A549 (cell line): ENCODE measurements around the gene PPP2R5C. TPM values are rescaled to one million over a fixed set of nuclear protein-coding genes. Genes with fewer than 3 reads are reported as not detected.
A peak's percentile ranks its signal among the peaks of the same experiment; 100 is the strongest.

Experiments
- ATAC-seq, 2 experiments: fragments of 200-7000 bp in 1 of 2; fragments of >200 bp in 1 of 2; cut with Nextera tagmentation in 1 of 2; cut with Tn5 transposase in 1 of 2; 3 replicates each; pipeline versions ENCODE4 v1.8.0 to v1.9.1; 2018 to 2020; ENCODE audit warnings: mild to moderate bottlenecking in 1 of 2, moderate library complexity in 1 of 2
- CTCF ChIA-PET: fragments of 300-600 bp; sonication (Branson Sonifier 250); formaldehyde crosslinking; extraction: SDS; loops from one replicate; lab custom pipeline; 2021; ENCODE audit warnings: antibody characterized with exemption, inconsistent platforms; lab: Yijun Ruan, JAX
- POLR2A ChIA-PET: fragments of 350-600 bp; formaldehyde crosslinking; extraction: SDS; loops from one replicate; lab custom pipeline; 2021; ENCODE audit warnings: antibody characterized with exemption, inconsistent platforms; lab: Yijun Ruan, JAX
- DNase-seq, 2 experiments: peaks; one replicate each; pipeline versions ENCODE4 v3.0.0 to v3.0.0-alpha.2; 2011 to 2016; ENCODE audit warnings: low read depth in 1 of 2, low spot score in 1 of 2
- FAIRE-seq: peaks from 2 replicates; lab custom pipeline; 2011; peaks lifted over from hg19 to GRCh38; lab: Jason Lieb, UNC
- H3K27ac ChIP-seq, 2 experiments: fragments of >200 bp; sonication (Bioruptor Twin); formaldehyde crosslinking; 3 replicates each; pipeline ENCODE4 v1.5.1; 2016 to 2017
- H3K4me1 ChIP-seq: fragments of >200 bp; sonication (Bioruptor Twin); formaldehyde crosslinking; 3 replicates; pipeline ENCODE4 v1.6.1; 2016
- H3K4me2 ChIP-seq: fragments of >200 bp; sonication (Bioruptor Twin); formaldehyde crosslinking; 3 replicates; pipeline ENCODE4 v1.6.1; 2016
- H3K4me3 ChIP-seq: fragments of >200 bp; sonication (Bioruptor Twin); formaldehyde crosslinking; 3 replicates; pipeline ENCODE4 v1.5.1; 2016
- H3K9me3 ChIP-seq: fragments of >200 bp; sonication (Bioruptor Twin); formaldehyde crosslinking; 3 replicates; pipeline ENCODE4 v1.6.1; 2016
- CBX2 ChIP-seq: fragments of 200-600 bp; sonication (generic); IDR thresholded peaks from 2 replicates; pipeline ENCODE4 v1.6.1; 2016; ENCODE audit warnings: low read depth, mild to moderate bottlenecking, borderline replicate concordance
- CEBPB ChIP-seq, 2 experiments: fragments of >200 bp in 1 of 2; sonication (Bioruptor Twin) in 1 of 2; formaldehyde crosslinking in 1 of 2; IDR thresholded peaks; 2 replicates each; pipeline ENCODE4 v1.6.1; 2012 to 2016
- CHD2 ChIP-seq: fragments of 150-350 bp; IDR thresholded peaks from 2 replicates; pipeline ENCODE4 v1.6.1; 2014; ENCODE audit warnings: low read length; ENCODE audit not compliant: partially characterized antibody
- CHD4 ChIP-seq: fragments of 200-600 bp; sonication (generic); IDR thresholded peaks from 2 replicates; pipeline ENCODE4 v1.6.1; 2016; ENCODE audit warnings: antibody characterized with exemption, mild to moderate bottlenecking, borderline replicate concordance
- EP300 ChIP-seq, 2 experiments: fragments of >200 bp; sonication (Bioruptor Twin); formaldehyde crosslinking; IDR thresholded peaks; 2 replicates in 1 of 2; 3 replicates in 1 of 2; pipeline ENCODE4 v1.6.1; 2016 to 2017
- FOSB ChIP-seq: fragments of 250-450 bp; sonication (Bioruptor Pico); IDR thresholded peaks from 2 replicates; pipeline ENCODE4 v1.5.0; 2020; ENCODE audit warnings: mild to moderate bottlenecking, moderate library complexity
- HDAC2 ChIP-seq: fragments of 200-600 bp; sonication (generic); IDR thresholded peaks from 2 replicates; pipeline ENCODE4 v1.6.1; 2016
- HEYL ChIP-seq: fragments of 250-450 bp; sonication (Bioruptor Pico); IDR thresholded peaks from 2 replicates; pipeline ENCODE4 v1.8.0; 2021; ENCODE audit warnings: mild to moderate bottlenecking, moderate library complexity
- HOXB13 ChIP-seq: fragments of 250-450 bp; sonication (Bioruptor Pico); IDR thresholded peaks from 2 replicates; pipeline ENCODE4 v1.5.0; 2020; ENCODE audit warnings: low read depth, mild to moderate bottlenecking, moderate library complexity
- JUN ChIP-seq, 2 experiments: fragments of >200 bp; sonication (Bioruptor Twin); formaldehyde crosslinking; IDR thresholded peaks; 2 replicates in 1 of 2; 3 replicates in 1 of 2; pipeline ENCODE4 v1.6.1; 2016 to 2017
- JUNB ChIP-seq: fragments of >200 bp; sonication (Bioruptor Twin); formaldehyde crosslinking; IDR thresholded peaks from 2 replicates; pipeline ENCODE4 v1.6.1; 2016
- KDM1A ChIP-seq: fragments of 200-600 bp; sonication (generic); IDR thresholded peaks from 2 replicates; pipeline ENCODE4 v1.6.1; 2016; ENCODE audit warnings: low read depth, mild to moderate bottlenecking
- MAFK ChIP-seq: fragments of 450-650 bp; IDR thresholded peaks from 2 replicates; pipeline ENCODE4 v1.6.1; 2014; ENCODE audit not compliant: partially characterized antibody
- MAZ ChIP-seq: fragments of 150-350 bp; IDR thresholded peaks from 2 replicates; pipeline ENCODE4 v1.6.1; 2014; ENCODE audit warnings: antibody characterized with exemption, low read depth, low read length, borderline replicate concordance
- RCOR1 ChIP-seq: fragments of 150-350 bp; IDR thresholded peaks from 2 replicates; pipeline ENCODE4 v1.6.1; 2014; ENCODE audit warnings: antibody characterized with exemption, low read length, low read depth
- RFX5 ChIP-seq: fragments of 450-650 bp; IDR thresholded peaks from 2 replicates; pipeline ENCODE4 v1.7.1; 2014; ENCODE audit warnings: antibody characterized with exemption, mild to moderate bottlenecking, moderate library complexity
- RNF2 ChIP-seq: fragments of 200-600 bp; sonication (generic); IDR thresholded peaks from 2 replicates; pipeline ENCODE4 v1.6.1; 2016; ENCODE audit warnings: low read depth, mild to moderate bottlenecking, antibody characterized with exemption, moderate library complexity, borderline replicate concordance
- SMC3 ChIP-seq: fragments of >200 bp; sonication (Bioruptor Twin); formaldehyde crosslinking; IDR thresholded peaks from 3 replicates; pipeline ENCODE4 v1.6.1; 2018; ENCODE audit warnings: inconsistent platforms
- SREBF2 ChIP-seq: fragments of 450-650 bp; IDR thresholded peaks from 2 replicates; pipeline ENCODE4 v1.6.1; 2014; ENCODE audit warnings: mild to moderate bottlenecking, moderate library complexity
- ZFP36 ChIP-seq: fragments of 450-650 bp; IDR thresholded peaks from 2 replicates; pipeline ENCODE4 v1.6.1; 2014; ENCODE audit warnings: borderline replicate concordance; ENCODE audit not compliant: partially characterized antibody
- WGBS: methylation state at CpG from one replicate; pipeline ENCODE4 v1.1.6; 2017; ENCODE audit errors: missing lambda C conversion rate; 5-methylcytosine and 5-hydroxymethylcytosine counted together
- polyA plus RNA-seq, 4 experiments: library from polyadenylated mRNA; depleted of rRNA in 3 of 4; stranded (reverse); fragments of >200 nt; fragmentation: RNase III in 1 of 4; extraction: RNeasy Plus Mini Kit Qiagen cat#74134 plus additional on column Dnase treatment in 1 of 4; gene quantifications; 2 replicates in 3 of 4; 3 replicates in 1 of 4; pipeline ENCODE4 v1.2.3, GENCODE V29; 2011 to 2017
- TF ChIP-seq, protein P1 (sequence below): IDR thresholded peaks from 2 replicates; pipeline ENCODE4 v1.6.1; 2012; ENCODE audit warnings: low read depth, borderline replicate concordance
- TF ChIP-seq, protein P2 (sequence below): fragments of 250-450 bp; sonication (Bioruptor Pico); IDR thresholded peaks from 2 replicates; pipeline ENCODE4 v1.5.0; 2021; ENCODE audit warnings: mild to moderate bottlenecking, moderate library complexity, borderline replicate concordance
- TF ChIP-seq, protein P3 (sequence below): IDR thresholded peaks from 2 replicates; pipeline ENCODE4 v1.6.1; 2012

Gene PPP2R5C
- polyA plus RNA-seq, 2 of the 4 experiments (the other 2 are of a cell fraction) = 74.8 to 150 TPM

DNA sequence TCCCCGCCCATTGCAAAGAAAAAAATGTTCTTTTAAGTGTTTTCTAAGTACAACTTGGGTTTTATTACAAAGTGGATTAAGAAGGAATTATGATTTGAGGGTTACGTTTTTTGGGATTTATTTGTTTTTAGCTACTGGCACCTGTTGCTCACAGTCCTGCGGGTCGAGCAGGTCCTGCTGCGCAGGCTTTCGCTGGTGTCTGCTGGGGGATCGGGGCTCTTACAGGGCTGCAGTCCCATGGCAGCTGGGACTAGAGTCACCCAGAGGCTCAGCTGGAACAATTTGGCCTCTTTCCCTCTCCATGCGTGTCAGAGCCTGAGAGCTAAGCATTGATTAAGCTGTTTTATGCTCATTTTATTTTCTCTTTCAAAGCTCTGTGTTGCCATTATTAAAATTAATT lies 147.3 kb downstream of the PPP2R5C start:
- Histone ChIP-seq H3K4me1 (no peaks in the 10 kb centered on the region), H3K4me3 (no peak overlapping the region), H3K4me2 (no peak overlapping the region), H3K9me3 (no peaks in the 10 kb centered on the region), H3K27ac (no peak overlapping the region)
- ChIA-PET CTCF (interaction anchor here (0.7 to 2.0 kb wide), 3 partner anchors 9 to 138 kb away, joined by 3 to 8 read pairs (median 6); no protein-coding TSS in a partner anchor), POLR2A (no interaction called here)
- 94% methylated on average over 8 of the region's 8 CpGs for WGBS
- ATAC-seq (no peak), FAIRE-seq (no peak), DNase-seq (no peak)
- TF ChIP-seq HOXB13 (CRISPR knock-in tag) = no peak
- no peak for TF ChIP-seq JUNB
- TF ChIP-seq RFX5 = no peak
- TF ChIP-seq SMC3 = no peak
- TF ChIP-seq, protein P1, sequence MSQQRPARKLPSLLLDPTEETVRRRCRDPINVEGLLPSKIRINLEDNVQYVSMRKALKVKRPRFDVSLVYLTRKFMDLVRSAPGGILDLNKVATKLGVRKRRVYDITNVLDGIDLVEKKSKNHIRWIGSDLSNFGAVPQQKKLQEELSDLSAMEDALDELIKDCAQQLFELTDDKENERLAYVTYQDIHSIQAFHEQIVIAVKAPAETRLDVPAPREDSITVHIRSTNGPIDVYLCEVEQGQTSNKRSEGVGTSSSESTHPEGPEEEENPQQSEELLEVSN = no peak
- TF ChIP-seq CEBPB (IDR thresholded peaks at IDR 0.05) = no peak
- TF ChIP-seq CHD4 = no peak
- no peak for TF ChIP-seq JUN (IDR thresholded peaks at IDR 0.05)
- TF ChIP-seq FOSB = no peak
- no peak for TF ChIP-seq RNF2
- no peak for TF ChIP-seq EP300 (IDR thresholded peaks at IDR 0.05)
- TF ChIP-seq SREBF2 = no peak
- TF ChIP-seq, protein P2, sequence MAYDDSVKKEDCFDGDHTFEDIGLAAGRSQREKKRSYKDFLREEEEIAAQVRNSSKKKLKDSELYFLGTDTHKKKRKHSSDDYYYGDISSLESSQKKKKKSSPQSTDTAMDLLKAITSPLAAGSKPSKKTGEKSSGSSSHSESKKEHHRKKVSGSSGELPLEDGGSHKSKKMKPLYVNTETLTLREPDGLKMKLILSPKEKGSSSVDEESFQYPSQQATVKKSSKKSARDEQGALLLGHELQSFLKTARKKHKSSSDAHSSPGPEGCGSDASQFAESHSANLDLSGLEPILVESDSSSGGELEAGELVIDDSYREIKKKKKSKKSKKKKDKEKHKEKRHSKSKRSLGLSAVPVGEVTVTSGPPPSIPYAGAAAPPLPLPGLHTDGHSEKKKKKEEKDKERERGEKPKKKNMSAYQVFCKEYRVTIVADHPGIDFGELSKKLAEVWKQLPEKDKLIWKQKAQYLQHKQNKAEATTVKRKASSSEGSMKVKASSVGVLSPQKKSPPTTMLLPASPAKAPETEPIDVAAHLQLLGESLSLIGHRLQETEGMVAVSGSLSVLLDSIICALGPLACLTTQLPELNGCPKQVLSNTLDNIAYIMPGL (CRISPR knock-in tag) = no peak
- no peak for TF ChIP-seq ZFP36
- TF ChIP-seq, protein P3, sequence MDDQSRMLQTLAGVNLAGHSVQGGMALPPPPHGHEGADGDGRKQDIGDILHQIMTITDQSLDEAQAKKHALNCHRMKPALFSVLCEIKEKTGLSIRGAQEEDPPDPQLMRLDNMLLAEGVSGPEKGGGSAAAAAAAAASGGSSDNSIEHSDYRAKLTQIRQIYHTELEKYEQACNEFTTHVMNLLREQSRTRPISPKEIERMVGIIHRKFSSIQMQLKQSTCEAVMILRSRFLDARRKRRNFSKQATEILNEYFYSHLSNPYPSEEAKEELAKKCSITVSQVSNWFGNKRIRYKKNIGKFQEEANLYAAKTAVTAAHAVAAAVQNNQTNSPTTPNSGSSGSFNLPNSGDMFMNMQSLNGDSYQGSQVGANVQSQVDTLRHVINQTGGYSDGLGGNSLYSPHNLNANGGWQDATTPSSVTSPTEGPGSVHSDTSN = no peak
- no peak for TF ChIP-seq CBX2
- TF ChIP-seq KDM1A = no peak
- no peak for TF ChIP-seq CHD2

DNA sequence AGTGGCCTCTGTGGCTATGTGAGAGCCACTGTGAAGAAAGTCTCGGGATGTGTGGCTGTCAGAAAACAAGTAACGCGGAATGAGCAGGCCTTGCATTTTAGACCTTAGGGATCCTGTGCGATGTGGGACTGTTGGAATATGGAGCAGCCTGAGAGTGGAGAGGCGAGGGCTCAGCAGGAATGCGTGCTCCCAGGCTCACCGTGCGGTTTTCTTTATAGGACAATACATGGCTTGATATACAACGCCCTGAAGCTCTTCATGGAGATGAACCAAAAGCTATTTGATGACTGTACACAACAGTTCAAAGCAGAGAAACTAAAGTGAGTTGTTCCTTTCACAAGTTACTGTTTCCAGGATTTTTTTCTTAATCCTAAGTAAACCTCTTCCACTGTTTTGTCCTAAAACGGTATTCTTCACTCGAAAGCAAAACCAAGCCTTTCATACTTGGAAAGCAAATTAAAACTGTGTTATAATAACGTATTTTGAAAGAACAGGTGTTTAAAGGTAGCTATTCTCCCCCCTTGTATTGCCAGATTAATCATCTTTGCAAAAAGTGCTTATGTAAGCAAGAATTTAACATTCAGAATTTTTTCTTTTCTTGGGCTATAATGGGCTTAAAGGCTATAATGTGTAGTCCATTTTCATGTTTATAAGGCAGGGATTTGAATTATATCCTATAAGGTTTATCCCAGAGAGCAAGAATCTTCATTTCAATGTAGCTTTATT lies 148.0 kb downstream of the PPP2R5C start:
- 92% methylated on average over 12 of the region's 12 CpGs for WGBS
- no peak for ATAC-seq
- Histone ChIP-seq H3K9me3 (no peaks in the 10 kb centered on the region), H3K27ac (no peak overlapping the region), H3K4me1 (no peaks in the 10 kb centered on the region), H3K4me3 (no peak overlapping the region), H3K4me2 (no peak overlapping the region)
- no peak for DNase-seq
- TF ChIP-seq MAFK (peak; percentile 97), MAZ (no peak)
- CTCF ChIA-PET = interaction anchor here (1.2 to 2.0 kb wide), 2 partner anchors 10 to 138 kb away, joined by 6 to 8 read pairs; no protein-coding TSS in a partner anchor
- POLR2A ChIA-PET = no interaction called here
- FAIRE-seq = no peak

DNA sequence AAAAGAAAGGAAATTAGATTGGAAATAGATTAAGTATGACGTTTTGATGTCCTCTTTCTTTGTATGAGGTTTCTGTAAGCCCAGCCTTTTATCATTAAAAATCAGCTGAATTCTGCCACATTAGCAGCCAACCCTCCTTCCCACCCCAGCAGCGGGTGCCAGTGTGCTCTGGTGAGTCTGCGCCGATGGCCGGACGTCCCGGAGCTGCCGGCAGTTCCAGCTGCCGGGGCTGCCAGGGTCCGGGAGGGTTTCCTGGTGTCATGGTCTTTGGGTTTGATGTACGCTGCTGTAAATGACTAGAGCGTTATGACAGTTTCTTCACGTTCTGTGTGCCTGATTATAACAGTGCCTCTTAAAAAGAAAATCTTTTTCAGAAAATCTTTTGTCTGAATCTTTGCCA lies 151.3 kb downstream of the PPP2R5C start:
- FAIRE-seq (no peak), DNase-seq (no peak), ATAC-seq (no peak)
- ChIA-PET POLR2A (no interaction called here), CTCF (interaction anchor here (1.5 to 3.6 kb wide), 2 partner anchors 26 to 142 kb away, joined by 4 to 15 read pairs; no protein-coding TSS in a partner anchor)
- 86% methylated on average over 13 of the region's 13 CpGs for WGBS
- Histone ChIP-seq H3K9me3 (no peaks in the 10 kb centered on the region), H3K27ac (no peak overlapping the region), H3K4me2 (no peak overlapping the region), H3K4me3 (no peak overlapping the region), H3K4me1 (no peaks in the 10 kb centered on the region)
- TF ChIP-seq CBX2 (no peak), HDAC2 (no peak), MAFK (no peak), FOSB (no peak), HEYL (no peak), SMC3 (no peak), RCOR1 (no peak)
- TF ChIP-seq, all 56 proteins: peak for 0
